NCI-H226 (cell line): ENCODE results near the gene DPYD.

Source experiments
- DNase-seq: peaks from one replicate; pipeline ENCODE4 v3.0.0-alpha.2; 2015

The DPYD gene

DNA sequence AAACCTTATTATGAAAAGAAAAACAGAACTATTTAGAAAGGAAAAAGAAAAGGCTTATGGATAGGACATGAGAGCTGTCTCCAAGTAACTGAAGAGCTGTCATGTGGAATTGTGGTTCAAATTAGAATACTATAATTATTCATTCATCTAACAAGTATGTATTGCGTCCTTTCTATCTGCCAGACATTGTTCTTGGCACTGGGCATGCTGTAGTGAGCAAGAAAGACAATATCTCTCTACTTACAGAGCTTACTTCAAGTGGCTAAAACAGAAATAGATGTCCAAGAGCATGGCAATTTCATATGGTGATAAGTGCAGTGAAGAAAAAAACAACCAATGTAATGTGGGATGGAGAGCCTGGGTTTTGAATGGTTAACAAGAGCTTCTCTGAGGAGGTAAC lies 413.0 kb downstream of the DPYD start:
- DNase-seq = no peak

- DNase-seq = no peak
These were observed 414.5 kb downstream of the DPYD start for GRCh38 chr1:97506368-97506767.

DNA sequence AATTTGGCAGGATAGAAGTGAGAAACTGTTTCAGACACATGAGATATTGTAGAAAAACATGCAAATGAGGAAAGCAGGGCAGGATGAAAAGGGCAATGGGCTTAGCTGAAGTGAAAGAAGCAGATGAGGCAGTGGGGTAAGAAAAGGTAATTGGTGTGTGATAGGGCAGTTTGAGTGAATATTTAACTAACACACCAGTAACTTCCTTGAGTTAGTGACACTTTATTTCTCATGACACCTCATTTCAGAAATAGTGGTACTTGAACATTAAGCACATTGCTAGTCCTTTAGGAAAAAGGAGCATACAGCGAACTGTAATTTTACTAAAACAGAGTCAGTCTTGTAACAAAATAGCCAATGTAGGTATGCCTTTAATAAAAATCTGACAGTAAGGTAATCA lies 415.0 kb downstream of the DPYD start:
- DNase-seq = no peak

DNA sequence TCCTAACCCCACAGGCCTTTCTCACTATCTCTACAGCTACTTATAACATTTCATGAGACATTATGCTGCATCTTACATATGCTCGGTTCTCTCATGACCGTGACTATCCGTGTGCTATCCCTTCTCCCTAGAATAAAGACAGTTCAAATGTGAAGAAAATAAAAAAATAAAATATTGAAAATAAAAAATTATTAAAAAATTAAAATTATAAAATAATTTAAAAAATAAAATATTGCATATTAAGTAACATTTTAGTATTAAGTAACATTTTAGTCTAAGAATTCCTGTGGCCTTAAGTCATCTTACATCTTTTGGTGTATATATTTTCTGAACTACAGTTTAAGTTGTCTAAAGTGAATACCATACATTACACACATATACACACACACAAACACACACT lies 415.5 kb downstream of the DPYD start:
- DNase-seq = no peak

- no peak for DNase-seq
These were observed 418.5 kb downstream of the DPYD start for GRCh38 chr1:97502360-97502759.

DNA sequence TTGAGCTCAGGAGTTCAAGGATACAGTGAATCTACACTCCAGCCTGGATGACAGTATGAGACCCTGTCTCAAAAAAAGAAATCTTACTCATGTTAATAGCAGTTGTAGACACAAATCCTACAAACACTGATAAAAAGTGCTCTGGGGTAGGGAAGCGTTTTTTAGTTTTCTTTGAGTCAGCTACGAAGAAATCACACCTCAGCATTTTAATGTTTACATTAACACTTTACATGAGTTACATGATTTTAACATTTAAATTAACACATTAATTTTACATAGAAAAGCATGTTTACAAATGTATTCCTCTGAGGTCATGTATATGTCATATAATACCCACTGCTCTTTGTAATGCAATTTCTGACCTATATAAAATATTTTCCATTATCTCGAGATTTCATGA lies 419.2 kb downstream of the DPYD start:
- DNase-seq = no peak

DNA sequence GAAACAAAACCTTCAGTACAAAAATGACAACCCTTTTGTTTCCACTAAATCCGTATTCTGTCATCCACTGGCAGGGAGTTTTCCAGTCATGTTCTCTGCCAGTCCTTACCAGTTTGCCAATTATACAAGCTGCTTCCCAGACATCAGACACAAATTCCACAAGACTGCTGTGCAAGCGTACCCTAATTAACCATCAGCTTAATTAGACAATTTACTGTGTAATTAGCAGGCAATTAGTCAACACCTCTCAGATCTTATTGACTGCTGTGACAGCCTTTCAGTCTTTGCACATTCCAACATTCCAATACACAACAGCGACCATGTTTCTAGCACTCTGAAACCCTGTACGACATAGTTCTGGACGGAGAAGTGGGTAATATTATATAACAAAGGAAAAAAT lies 420.1 kb downstream of the DPYD start:
- DNase-seq = no peak

DNA sequence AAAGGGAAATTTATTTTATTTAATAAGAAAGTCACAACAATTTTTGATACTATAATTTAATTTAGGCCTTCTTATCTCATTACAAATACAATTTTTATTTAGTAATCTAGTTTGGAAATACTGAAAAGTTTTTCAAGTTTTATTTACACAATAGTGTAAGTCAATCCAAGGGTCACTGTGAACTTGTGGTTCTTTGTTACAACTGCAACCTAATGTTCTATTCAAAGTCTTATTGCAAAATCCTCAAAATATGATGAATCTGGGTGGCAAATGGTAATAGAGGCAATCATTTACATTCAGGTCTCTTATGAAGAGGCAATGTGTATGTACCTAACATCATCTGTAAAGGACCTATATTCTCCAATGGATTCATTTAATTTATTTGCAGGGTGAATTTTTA lies 421.2 kb downstream of the DPYD start:
- DNase-seq = no peak

DNA sequence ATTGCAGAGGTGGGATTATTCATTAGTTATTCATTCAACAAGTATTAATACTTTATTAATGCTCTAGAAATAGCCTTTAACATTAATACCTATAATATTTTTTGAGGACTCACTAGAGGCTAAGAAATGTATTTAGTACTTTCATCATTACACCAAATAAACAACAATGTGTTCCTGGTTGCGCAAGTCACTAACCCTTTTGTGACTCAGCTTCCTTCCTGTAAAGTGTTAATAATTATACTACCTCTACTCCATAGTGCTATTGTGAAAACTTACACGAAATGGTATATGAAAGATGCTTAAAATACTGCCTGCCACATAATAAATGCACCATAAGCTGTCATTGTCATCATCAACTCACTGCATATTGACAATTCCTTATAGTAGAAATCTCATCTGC lies 431.0 kb downstream of the DPYD start:
- DNase-seq = peak; percentile 33

DNA sequence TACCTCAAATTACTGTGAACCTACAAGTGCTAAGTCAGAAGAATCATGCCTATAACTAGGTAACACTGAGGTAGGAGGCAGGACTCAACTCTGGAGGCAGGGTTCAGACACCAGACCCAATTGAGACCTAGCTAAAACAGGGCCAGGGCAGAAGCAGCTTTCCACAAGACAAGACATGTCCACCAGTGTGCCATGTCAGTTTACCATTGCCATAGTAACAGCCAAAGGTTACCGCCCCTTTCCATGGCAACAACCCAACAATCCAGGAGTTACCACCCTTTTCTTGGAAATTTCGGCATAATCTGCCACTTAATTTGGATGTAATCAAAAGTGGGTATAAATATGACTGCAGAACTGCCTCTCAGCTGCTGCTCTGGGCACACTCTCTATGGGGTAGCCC lies 432.3 kb downstream of the DPYD start:
- no peak for DNase-seq

- DNase-seq = no peak
These were observed 438.8 kb downstream of the DPYD start for GRCh38 chr1:97482022-97482421.

GRCh38 chr1:97467445-97467844 lies 453.4 kb downstream of the DPYD start:
- DNase-seq = no peak

DNA sequence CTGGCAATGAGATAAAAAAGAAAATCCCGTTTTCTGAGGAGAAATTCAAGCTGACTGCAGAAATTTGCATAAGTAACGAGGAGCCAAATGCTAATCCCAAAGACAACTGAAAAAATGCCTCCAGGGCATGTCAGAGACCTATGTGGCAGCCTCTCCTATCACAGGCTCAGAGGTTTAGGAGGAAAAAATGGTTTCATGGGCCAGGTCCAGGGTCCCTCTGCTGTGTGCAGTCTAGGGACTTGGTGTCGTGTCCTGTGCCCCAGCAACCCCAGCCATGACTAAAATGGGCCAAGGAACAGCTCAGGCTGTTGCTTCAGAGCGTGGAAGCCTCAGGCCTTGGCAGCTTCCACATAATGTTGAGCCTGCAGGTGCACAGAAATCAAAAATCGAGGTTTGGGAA lies 456.5 kb downstream of the DPYD start:
- no peak for DNase-seq

GRCh38 chr1:97461782-97462181 lies 459.1 kb downstream of the DPYD start:
- no peak for DNase-seq

DNA sequence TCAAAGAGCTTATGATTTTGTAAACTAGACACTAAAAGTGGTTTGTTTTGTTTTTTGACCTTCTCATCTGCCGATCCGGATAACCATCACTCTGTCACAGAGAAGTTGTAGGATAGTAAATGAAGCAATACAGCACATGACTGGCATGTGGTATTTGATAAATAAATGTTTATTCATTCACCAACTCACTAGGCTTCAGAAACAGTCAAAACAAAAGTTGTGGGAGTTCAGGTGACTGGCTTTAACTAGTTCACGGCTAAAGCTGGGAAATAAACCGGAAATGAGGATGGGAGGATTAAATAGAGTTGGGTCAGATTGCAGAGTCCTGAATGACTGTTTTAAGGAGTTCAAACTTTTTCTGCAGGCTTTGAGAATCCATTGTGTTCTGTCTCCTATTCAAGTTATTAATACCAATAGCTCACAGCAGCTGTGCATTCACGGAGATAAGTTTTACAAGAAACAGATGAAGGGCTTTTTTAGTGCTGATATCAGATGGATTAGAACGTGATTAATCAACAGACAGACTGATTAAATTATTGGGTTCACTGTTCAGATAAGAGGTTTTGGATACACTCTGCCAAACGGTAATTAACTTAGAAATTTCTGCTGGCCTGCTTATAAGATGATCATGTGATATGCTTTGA lies 463.3 kb downstream of the DPYD start:
- no peak for DNase-seq

DNA sequence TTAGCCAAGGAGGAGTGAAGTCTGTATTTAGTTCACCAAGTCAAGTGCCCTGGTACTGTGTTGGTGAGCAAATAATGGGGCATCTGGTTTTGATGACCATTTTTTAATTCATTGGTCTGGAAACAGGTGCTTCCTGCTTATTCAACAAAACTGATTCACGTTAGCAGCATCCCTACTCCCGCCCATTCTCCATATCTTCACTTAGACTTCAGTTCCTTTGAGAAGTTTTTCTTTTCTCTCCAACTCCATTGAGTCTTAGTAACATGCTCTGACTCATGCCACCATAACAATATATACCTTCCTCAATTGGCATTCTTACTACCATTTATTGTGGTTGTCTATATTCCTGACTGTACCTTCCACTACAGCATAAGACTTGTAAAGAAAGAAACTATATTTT lies 468.9 kb downstream of the DPYD start:
- DNase-seq = no peak

DNA sequence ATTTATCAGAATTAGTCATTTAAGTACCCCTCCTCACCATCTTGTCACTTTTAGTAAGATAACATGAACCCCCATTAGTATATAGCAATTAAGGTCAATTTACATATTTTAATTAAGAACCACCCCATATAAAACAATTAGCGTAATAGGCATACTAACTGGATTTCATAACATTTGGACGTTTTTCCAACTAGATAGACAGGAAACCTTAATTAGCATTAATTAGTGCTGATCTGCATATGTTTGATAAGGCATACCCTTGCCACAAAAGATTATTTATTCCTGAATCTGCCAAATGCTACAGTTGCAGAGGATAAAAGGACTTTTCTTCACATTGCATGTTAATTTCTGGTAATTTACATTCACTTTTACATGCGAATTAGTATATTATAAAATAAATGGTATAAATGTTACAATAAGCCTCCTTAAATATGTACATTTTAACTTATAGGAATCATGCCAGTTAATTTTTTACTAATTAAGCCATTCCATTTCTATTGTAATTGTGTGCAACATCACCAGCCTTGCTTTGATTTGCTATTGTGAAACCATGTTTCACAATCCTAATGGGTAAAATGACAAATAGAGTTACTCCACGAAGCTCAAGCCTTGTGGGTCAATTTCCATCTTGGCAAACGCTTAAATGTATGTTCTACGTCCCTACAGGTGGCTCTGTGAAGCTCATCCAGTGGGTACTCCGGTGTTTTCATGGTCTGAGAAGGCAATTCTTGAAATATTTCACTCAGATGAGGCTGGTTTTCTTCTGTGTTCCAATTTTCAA lies 469.6 kb downstream of the DPYD start:
- no peak for DNase-seq

DNA sequence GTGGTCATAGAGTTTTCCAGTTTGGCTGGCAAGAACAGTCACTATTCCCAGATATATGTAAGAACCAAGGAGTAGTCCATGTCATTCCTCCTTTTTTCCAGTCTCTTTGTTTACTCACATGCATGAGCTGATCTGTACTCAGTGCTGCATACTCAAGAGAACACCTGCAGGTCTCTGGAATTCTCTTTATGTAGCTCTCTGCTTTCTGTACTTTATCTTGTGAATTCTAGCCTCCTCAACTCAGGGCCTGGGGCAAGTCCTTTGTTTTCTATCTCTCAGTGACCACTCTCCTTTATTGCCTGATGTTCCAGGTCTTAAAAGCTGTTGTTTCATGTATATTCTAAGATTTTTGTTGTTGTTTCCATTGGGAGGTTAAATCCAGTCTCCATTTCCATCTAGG lies 478.9 kb downstream of the DPYD start:
- DNase-seq = no peak

DNA sequence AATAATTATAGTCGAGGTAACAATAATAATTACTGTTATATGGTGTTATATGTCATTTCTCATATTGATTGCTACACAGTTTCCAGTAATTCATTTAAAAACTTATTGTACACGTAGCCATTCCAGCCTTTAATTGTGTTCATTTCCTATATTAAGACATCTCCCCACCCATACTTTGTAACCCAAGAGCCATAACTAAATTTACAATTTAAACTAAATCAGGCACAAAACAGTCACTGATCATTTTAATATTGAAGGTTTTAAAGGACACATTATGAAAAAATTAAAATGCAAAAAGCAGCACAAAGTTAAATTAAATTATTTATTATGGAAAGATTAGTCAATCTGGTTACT lies 487.0 kb downstream of the DPYD start:
- no peak for DNase-seq

DNA sequence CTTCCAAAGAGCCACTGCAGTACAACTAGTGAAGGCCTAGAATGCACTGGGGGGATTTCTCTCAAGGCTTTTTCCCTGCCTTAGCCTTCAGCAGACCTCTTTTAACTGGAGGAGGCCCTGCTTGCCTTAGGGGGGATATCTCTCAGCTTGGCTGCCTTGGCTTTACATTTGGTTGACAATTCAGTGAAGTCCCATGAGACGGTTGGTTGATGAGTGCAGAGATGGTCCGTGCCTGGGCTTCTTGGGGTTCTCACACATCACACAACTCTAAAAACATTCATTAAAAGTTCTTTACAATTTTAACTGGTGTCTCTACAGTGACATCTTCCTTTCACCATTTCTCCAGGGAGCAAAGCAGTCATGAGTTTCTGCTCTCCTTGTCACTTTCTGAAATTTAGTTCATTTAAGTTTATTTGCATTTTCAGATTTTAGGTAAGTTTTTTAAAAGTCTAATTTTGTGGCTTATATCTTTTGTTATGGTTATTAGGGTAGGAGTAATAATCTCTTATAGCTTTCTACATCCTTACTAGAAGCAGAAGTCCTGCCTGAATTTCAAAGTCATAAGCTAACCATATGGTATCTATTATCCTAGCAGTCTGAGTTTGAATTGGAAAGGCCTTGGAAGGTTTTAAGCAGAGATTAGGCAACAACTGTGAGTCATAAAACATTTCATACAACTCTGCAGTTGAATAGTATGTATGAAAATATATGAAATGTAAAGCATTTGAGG lies 487.6 kb downstream of the DPYD start:
- peak; percentile 50 for DNase-seq

DNA sequence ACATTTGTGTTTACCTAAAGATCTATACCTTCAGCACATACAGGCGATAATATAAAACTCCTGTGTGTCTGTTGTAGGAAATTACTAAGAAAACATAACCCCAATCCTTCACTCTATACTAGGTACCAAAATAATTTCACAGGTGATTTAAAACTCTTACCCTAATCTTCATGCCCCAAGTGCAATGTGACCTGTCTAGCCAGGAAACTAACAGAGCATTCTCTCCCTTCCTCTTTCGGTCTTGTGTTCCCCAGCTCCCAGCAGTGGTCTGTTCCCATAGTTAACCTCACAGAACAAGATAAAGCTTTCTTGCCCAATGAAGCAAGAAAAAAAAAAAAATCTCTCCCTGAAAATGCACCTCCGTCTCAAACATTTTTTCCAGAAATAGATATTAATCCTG lies 493.5 kb downstream of the DPYD start:
- DNase-seq = no peak

- no peak for DNase-seq
These were observed 496.6 kb downstream of the DPYD start for GRCh38 chr1:97424209-97424608.

DNA sequence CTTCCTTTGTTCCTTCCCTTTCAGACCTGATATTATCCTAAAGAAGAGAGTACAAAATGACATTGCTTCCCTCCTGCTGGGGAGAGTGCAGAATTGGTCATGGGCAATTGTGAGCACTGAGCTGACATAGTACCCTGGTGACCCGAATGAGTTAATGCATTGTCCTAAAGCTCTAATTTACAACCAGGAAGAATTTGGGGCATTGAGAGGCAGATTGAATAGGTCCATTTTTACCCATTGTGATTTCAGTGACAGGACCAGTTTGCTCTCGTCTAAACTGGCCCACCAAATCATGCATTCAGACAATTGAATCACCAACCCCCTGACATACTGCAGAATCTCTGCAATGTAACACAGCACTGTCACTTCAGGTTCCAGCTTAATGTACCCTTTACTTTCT lies 497.4 kb downstream of the DPYD start:
- DNase-seq = no peak

DNA sequence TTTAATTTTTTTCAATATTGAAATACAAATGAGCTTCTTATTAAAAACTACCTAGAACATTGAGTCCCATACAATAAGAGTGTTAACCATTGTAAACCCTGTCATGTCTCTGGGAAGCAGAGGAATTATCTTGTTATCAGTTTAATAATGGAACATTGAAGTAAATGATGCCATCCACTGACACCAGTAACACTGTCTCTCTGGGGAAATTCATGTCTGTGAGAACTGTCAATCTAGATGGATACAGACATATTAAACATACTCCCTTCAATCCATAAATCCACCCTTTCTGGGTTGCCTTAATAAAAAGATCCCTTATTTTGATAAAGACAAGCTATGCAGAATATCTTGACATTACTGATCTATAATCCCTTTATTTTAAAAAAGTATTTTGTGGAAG lies 503.2 kb downstream of the DPYD start:
- no peak for DNase-seq
